GM12878 (cell line): ENCODE data around the gene TFCP2L1. TPM values are rescaled to one million over a fixed set of nuclear protein-coding genes. Genes with fewer than 3 reads are reported as not detected.

Source experiments
- ATAC-seq: fragments of 200-7000 bp; cut with Tn5 transposase; 3 replicates; pipeline ENCODE4 v1.9.1; 2020; ENCODE audit warnings: mild to moderate bottlenecking, moderate library complexity
- BruUV-seq: library from RNA; stranded (reverse); fragments of 400-500 nt; replicated peaks from 2 replicates; lab custom pipeline; 2021; lab: Mats Ljungman, UMichigan
- CTCF ChIA-PET: fragments of 300-600 bp; sonication (Branson Sonifier 250); formaldehyde crosslinking; extraction: SDS; loops from one replicate; lab custom pipeline; 2021; ENCODE audit warnings: inconsistent platforms; lab: Yijun Ruan, JAX
- POLR2A ChIA-PET: fragments of 350-600 bp; formaldehyde crosslinking; extraction: SDS; loops from one replicate; lab custom pipeline; 2021; ENCODE audit warnings: inconsistent platforms; lab: Charles Lee
- RAD21 ChIA-PET: fragments of 300-600 bp; sonication (Branson Sonifier 250); formaldehyde crosslinking; loops from one replicate; lab custom pipeline; 2023; ENCODE audit warnings: antibody characterized with exemption; ENCODE audit not compliant: unreplicated experiment; lab: Charles Lee
- SMC1A ChIA-PET: fragments of 300-600 bp; sonication (Branson Sonifier 250); formaldehyde crosslinking; loops from one replicate; lab custom pipeline; 2023; ENCODE audit not compliant: unreplicated experiment, uncharacterized antibody; lab: Charles Lee
- DNase-seq: peaks from one replicate; pipeline ENCODE4 v3.0.0-alpha.2; 2011; ENCODE audit warnings: low read depth, low spot score
- FAIRE-seq: peaks from 3 replicates; lab custom pipeline; 2011; peaks lifted over from hg19 to GRCh38; lab: Jason Lieb, UNC
- H2AFZ ChIP-seq: 2 replicates; pipeline ENCODE4 v1.6.0; 2011; ENCODE audit warnings: low read depth, low read length, control low read depth; ENCODE audit not compliant: control insufficient read depth
- H3K27ac ChIP-seq: 2 replicates; pipeline ENCODE4 v1.5.1; 2011; ENCODE audit warnings: control low read depth; ENCODE audit not compliant: control insufficient read depth, insufficient read depth
- H3K27me3 ChIP-seq, 2 experiments: replicated peaks in 1 of 2; 2 replicates each; pipeline versions ENCODE4 v1.6.0 to v1.6.1; 2011; ENCODE audit warnings: low read length in 1 of 2; ENCODE audit not compliant: control insufficient read depth in 2 of 2, insufficient read depth in 2 of 2
- H3K36me3 ChIP-seq, 2 experiments: 2 replicates each; pipeline ENCODE4 v1.5.1; 2011; ENCODE audit warnings: low read length in 1 of 2; ENCODE audit not compliant: control insufficient read depth in 2 of 2, insufficient read depth in 2 of 2
- H3K4me1 ChIP-seq: 2 replicates; pipeline ENCODE4 v1.6.1; 2011; ENCODE audit warnings: mild to moderate bottlenecking, low read length, moderate library complexity, mixed read lengths; ENCODE audit not compliant: control insufficient read depth, insufficient read depth
- H3K4me2 ChIP-seq: 2 replicates; pipeline ENCODE4 v1.6.0; 2011; ENCODE audit warnings: control low read depth; ENCODE audit not compliant: control insufficient read depth, insufficient read depth
- H3K4me3 ChIP-seq: fragments of 200-600 bp; sonication (generic); 2 replicates; pipeline ENCODE4 v1.5.1; 2016
- H3K79me2 ChIP-seq: 2 replicates; pipeline ENCODE4 v1.6.0; 2011; ENCODE audit warnings: low read length; ENCODE audit not compliant: control insufficient read depth, insufficient read depth
- H3K9ac ChIP-seq: 2 replicates; pipeline ENCODE4 v1.8.0; 2011; ENCODE audit warnings: low read length, control low read depth, mixed read lengths; ENCODE audit not compliant: control insufficient read depth, insufficient read depth
- H3K9me3 ChIP-seq: replicated peaks from 3 replicates; pipeline ENCODE4 v1.5.1; 2011; ENCODE audit warnings: mild to moderate bottlenecking, low read length; ENCODE audit not compliant: control insufficient read depth, insufficient read depth
- H4K20me1 ChIP-seq: 2 replicates; pipeline ENCODE4 v1.6.0; 2011; ENCODE audit not compliant: control insufficient read depth, insufficient read depth
- CREB1 ChIP-seq: IDR thresholded peaks from 2 replicates; pipeline ENCODE4 v1.6.1; 2012; ENCODE audit warnings: low read depth, mild to moderate bottlenecking, inconsistent platforms
- FOXK2 ChIP-seq: fragments of 450-650 bp; IDR thresholded peaks from 2 replicates; pipeline ENCODE4 v1.6.1; 2017; ENCODE audit warnings: mild to moderate bottlenecking, moderate library complexity
- HDAC6 ChIP-seq: fragments of 200-600 bp; sonication (generic); IDR thresholded peaks from one replicate; pipeline ENCODE4 v1.8.0; 2017; ENCODE audit warnings: antibody characterized with exemption; ENCODE audit not compliant: unreplicated experiment
- KDM1A ChIP-seq: fragments of 200-600 bp; sonication (generic); IDR thresholded peaks from 2 replicates; pipeline ENCODE4 v1.6.1; 2016; ENCODE audit warnings: borderline replicate concordance
- TCF7 ChIP-seq: IDR thresholded peaks from 2 replicates; pipeline ENCODE4 v1.6.1; 2014; ENCODE audit warnings: antibody characterized with exemption, borderline replicate concordance
- WGBS: methylation state at CpG from one replicate; pipeline ENCODE4 v1.1.6; 2016; ENCODE audit warnings: low lambda C conversion rate; ENCODE audit not compliant: insufficient replicate concordance, insufficient coverage; ENCODE audit errors: missing lambda C conversion rate; 5-methylcytosine and 5-hydroxymethylcytosine counted together
- in situ Hi-C: fragments of 300-500 bp; cut with MboI; formaldehyde crosslinking; loops from 9 replicates; pipeline ENCODE4 v1.14.3; 2018; ENCODE audit warnings: mixed read lengths
- intact Hi-C: fragments of 100-400 bp; cut with micrococcal nuclease; formaldehyde crosslinking; loops from one replicate; pipeline ENCODE4 v1.14.2; 2022; ENCODE audit not compliant: unreplicated experiment
- polyA plus RNA-seq, 11 experiments: library from polyadenylated mRNA; depleted of rRNA in 4 of 11; unstranded in 6 of 11; stranded (reverse) in 5 of 11; fragments of >200 nt; fragmentation: Nextera tagmentation in 4 of 11; fragmentation: Illumina TruSeq in 1 of 11; extraction: Ambion mirVana in 4 of 11; extraction: Trizol in 1 of 11; gene quantifications; 1 replicate in 1 of 11; 2 replicates in 10 of 11; pipeline versions ENCODE4 v1.2.1 to v1.2.3, GENCODE V29; 2011 to 2016; ENCODE audit warnings: inconsistent platforms in 2 of 11, missing spikeins in 2 of 11, low read depth in 1 of 11
- total RNA-seq, 4 experiments: library from RNA; depleted of rRNA in 3 of 4; stranded (reverse); fragments of >200 nt in 3 of 4; fragmentation: Illumina TruSeq in 1 of 4; extraction: Trizol in 1 of 4; gene quantifications; 2 replicates each; pipeline versions ENCODE4 v1.2.1 to v1.2.3, GENCODE V29; 2013 to 2021
- TF ChIP-seq, protein P1 (sequence below): fragments of 450-650 bp; IDR thresholded peaks from 2 replicates; pipeline ENCODE4 v1.6.1; 2017; ENCODE audit warnings: low read depth, mild to moderate bottlenecking, moderate library complexity
- TF ChIP-seq, protein P2 (sequence below): fragments of 450-650 bp; IDR thresholded peaks from 2 replicates; pipeline ENCODE4 v1.6.1; 2018; ENCODE audit warnings: mild to moderate bottlenecking, low read depth, moderate library complexity; ENCODE audit not compliant: partially characterized antibody
- TF ChIP-seq, protein P3 (sequence below): fragments of 450-650 bp; IDR thresholded peaks from 2 replicates; pipeline ENCODE4 v1.6.1; 2017; ENCODE audit warnings: antibody characterized with exemption, mild to moderate bottlenecking, moderate library complexity
- TF ChIP-seq, protein P4 (sequence below): IDR thresholded peaks from 2 replicates; pipeline ENCODE4 v1.6.1; 2012; ENCODE audit warnings: improper control_type of control experiment, low read depth, low read length; ENCODE audit not compliant: insufficient replicate concordance

The TFCP2L1 gene
- total and polyA plus RNA-seq, 10 of the 15 experiments (the other 5 are each of a cell fraction or from before 2014, with no cell fraction given) = 0.02 to 0.21 (median 0.09) TPM; not detected in 1

DNA sequence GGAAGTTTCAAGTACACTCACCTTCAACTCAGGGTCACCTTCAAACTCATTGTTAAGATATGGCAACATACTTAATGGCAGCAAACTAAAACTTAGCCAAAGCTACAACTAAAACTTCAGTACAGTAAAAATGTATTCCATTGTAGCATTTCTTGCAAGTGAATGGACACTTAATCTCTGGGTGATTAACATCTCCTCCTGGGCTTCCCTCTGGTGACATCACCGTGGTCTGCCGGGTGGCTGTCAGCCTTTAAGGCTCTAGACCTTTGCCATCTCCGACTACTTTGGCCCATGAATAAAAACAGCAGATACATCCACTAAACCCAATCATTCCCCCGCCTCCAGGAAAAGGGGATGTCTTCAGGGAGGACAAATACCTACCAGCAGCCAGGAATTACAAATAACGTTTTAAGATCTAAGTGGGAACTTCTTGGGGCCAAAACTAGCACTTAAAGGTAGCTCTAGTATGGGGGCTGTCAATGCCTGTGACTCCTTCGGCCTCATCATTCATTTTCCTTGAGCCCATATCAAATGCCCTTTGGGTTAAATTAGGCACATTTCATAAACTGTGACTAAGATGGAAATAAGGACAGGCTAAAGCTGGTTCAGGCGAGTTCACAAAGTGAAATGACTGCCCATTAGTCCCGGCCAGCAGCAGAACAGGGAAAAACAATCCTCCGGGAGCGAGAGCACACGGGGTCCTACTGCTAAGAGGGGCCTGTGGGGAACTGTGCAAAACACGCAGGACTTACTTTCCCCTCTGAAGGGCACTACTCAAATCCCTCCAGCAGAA is 1.1 kb downstream of the TFCP2L1 start:
- no peak for FAIRE-seq
- TF ChIP-seq, protein P1, sequence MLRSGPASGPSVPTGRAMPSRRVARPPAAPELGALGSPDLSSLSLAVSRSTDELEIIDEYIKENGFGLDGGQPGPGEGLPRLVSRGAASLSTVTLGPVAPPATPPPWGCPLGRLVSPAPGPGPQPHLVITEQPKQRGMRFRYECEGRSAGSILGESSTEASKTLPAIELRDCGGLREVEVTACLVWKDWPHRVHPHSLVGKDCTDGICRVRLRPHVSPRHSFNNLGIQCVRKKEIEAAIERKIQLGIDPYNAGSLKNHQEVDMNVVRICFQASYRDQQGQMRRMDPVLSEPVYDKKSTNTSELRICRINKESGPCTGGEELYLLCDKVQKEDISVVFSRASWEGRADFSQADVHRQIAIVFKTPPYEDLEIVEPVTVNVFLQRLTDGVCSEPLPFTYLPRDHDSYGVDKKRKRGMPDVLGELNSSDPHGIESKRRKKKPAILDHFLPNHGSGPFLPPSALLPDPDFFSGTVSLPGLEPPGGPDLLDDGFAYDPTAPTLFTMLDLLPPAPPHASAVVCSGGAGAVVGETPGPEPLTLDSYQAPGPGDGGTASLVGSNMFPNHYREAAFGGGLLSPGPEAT = no peak
- TF ChIP-seq, protein P2, sequence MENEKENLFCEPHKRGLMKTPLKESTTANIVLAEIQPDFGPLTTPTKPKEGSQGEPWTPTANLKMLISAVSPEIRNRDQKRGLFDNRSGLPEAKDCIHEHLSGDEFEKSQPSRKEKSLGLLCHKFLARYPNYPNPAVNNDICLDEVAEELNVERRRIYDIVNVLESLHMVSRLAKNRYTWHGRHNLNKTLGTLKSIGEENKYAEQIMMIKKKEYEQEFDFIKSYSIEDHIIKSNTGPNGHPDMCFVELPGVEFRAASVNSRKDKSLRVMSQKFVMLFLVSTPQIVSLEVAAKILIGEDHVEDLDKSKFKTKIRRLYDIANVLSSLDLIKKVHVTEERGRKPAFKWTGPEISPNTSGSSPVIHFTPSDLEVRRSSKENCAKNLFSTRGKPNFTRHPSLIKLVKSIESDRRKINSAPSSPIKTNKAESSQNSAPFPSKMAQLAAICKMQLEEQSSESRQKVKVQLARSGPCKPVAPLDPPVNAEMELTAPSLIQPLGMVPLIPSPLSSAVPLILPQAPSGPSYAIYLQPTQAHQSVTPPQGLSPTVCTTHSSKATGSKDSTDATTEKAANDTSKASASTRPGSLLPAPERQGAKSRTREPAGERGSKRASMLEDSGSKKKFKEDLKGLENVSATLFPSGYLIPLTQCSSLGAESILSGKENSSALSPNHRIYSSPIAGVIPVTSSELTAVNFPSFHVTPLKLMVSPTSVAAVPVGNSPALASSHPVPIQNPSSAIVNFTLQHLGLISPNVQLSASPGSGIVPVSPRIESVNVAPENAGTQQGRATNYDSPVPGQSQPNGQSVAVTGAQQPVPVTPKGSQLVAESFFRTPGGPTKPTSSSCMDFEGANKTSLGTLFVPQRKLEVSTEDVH = no peak
- TF ChIP-seq, protein P3, sequence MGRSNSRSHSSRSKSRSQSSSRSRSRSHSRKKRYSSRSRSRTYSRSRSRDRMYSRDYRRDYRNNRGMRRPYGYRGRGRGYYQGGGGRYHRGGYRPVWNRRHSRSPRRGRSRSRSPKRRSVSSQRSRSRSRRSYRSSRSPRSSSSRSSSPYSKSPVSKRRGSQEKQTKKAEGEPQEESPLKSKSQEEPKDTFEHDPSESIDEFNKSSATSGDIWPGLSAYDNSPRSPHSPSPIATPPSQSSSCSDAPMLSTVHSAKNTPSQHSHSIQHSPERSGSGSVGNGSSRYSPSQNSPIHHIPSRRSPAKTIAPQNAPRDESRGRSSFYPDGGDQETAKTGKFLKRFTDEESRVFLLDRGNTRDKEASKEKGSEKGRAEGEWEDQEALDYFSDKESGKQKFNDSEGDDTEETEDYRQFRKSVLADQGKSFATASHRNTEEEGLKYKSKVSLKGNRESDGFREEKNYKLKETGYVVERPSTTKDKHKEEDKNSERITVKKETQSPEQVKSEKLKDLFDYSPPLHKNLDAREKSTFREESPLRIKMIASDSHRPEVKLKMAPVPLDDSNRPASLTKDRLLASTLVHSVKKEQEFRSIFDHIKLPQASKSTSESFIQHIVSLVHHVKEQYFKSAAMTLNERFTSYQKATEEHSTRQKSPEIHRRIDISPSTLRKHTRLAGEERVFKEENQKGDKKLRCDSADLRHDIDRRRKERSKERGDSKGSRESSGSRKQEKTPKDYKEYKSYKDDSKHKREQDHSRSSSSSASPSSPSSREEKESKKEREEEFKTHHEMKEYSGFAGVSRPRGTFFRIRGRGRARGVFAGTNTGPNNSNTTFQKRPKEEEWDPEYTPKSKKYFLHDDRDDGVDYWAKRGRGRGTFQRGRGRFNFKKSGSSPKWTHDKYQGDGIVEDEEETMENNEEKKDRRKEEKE = no peak
- no peak for TF ChIP-seq HDAC6
- TF ChIP-seq, protein P4, sequence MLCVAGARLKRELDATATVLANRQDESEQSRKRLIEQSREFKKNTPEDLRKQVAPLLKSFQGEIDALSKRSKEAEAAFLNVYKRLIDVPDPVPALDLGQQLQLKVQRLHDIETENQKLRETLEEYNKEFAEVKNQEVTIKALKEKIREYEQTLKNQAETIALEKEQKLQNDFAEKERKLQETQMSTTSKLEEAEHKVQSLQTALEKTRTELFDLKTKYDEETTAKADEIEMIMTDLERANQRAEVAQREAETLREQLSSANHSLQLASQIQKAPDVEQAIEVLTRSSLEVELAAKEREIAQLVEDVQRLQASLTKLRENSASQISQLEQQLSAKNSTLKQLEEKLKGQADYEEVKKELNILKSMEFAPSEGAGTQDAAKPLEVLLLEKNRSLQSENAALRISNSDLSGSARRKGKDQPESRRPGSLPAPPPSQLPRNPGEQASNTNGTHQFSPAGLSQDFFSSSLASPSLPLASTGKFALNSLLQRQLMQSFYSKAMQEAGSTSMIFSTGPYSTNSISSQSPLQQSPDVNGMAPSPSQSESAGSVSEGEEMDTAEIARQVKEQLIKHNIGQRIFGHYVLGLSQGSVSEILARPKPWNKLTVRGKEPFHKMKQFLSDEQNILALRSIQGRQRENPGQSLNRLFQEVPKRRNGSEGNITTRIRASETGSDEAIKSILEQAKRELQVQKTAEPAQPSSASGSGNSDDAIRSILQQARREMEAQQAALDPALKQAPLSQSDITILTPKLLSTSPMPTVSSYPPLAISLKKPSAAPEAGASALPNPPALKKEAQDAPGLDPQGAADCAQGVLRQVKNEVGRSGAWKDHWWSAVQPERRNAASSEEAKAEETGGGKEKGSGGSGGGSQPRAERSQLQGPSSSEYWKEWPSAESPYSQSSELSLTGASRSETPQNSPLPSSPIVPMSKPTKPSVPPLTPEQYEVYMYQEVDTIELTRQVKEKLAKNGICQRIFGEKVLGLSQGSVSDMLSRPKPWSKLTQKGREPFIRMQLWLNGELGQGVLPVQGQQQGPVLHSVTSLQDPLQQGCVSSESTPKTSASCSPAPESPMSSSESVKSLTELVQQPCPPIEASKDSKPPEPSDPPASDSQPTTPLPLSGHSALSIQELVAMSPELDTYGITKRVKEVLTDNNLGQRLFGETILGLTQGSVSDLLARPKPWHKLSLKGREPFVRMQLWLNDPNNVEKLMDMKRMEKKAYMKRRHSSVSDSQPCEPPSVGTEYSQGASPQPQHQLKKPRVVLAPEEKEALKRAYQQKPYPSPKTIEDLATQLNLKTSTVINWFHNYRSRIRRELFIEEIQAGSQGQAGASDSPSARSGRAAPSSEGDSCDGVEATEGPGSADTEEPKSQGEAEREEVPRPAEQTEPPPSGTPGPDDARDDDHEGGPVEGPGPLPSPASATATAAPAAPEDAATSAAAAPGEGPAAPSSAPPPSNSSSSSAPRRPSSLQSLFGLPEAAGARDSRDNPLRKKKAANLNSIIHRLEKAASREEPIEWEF = no peak
- no peak for TF ChIP-seq CREB1
- no peak for TF ChIP-seq FOXK2
- TF ChIP-seq KDM1A = no peak
- no peak for TF ChIP-seq TCF7

More for the DNA sequence above, 1.1 kb downstream of the TFCP2L1 start:
- POLR2A ChIA-PET = no interaction called here
- DNase-seq (no peak), ATAC-seq (no peak)
- Histone ChIP-seq H3K4me3 (no peak overlapping the region), H3K36me3 (no peaks in the 10 kb centered on the region), H2AFZ (no peak overlapping the region), H3K4me2 (no peak overlapping the region), H3K27me3 (peaks cover 4 to 5% of the 10 kb centered on the region in 2 experiments; a peak in 3 of 4 replicates), H4K20me1 (no peaks in the 10 kb centered on the region), H3K9me3 (no peaks in the 10 kb centered on the region), H3K4me1 (no peaks in the 10 kb centered on the region), H3K27ac (no peak overlapping the region), H3K79me2 (no peaks in the 10 kb centered on the region), H3K9ac (no peak overlapping the region)
- RAD21 ChIA-PET = no interaction called here
- in situ Hi-C loops = no loop called here
- CTCF ChIA-PET = no interaction called here
- SMC1A ChIA-PET = no interaction called here
- 57% methylated on average over 12 of the region's 12 CpGs for WGBS
- intact Hi-C loops = no loop called here
- no TSS peak for BruUV-seq
